HL-60 (cell line): Measurements from ENCODE around the gene HS6ST2.

Source experiments
- DNase-seq, 2 experiments: peaks; one replicate each; pipeline ENCODE4 v3.0.0-alpha.2; 2010 to 2020; ENCODE audit warnings: low read depth in 1 of 2, low spot score in 1 of 2
- H3K27ac ChIP-seq: fragments of 250-450 bp; sonication (Bioruptor Pico); replicated peaks from 2 replicates; pipeline ENCODE4 v1.5.1; 2020; ENCODE audit warnings: mild to moderate bottlenecking, moderate library complexity
- H3K27me3 ChIP-seq: fragments of 250-450 bp; sonication (Bioruptor Pico); 2 replicates; pipeline ENCODE4 v1.5.1; 2021; ENCODE audit warnings: mild to moderate bottlenecking, moderate library complexity; ENCODE audit not compliant: insufficient read depth, poor library complexity, severe bottlenecking
- H3K4me3 ChIP-seq: replicated peaks from 2 replicates; pipeline ENCODE4 v1.5.1; 2011; ENCODE audit warnings: mild to moderate bottlenecking, control low read depth, low read length; ENCODE audit not compliant: insufficient read depth
- CTCF ChIP-seq: IDR thresholded peaks from one replicate; pipeline ENCODE4 v1.5.1; 2011; ENCODE audit warnings: low read length, control low read depth, inconsistent platforms; ENCODE audit not compliant: insufficient read depth
- GABPA ChIP-seq: IDR thresholded peaks from 2 replicates; pipeline ENCODE4 v1.6.1; 2012; ENCODE audit warnings: low read depth
- POLR2AphosphoS5 ChIP-seq: IDR thresholded peaks from 2 replicates; pipeline ENCODE4 v1.6.1; 2012; ENCODE audit warnings: low read depth
- REST ChIP-seq: IDR thresholded peaks from 2 replicates; pipeline ENCODE4 v1.6.1; 2012; ENCODE audit warnings: low read depth; ENCODE audit not compliant: insufficient replicate concordance
- SPI1 ChIP-seq: IDR thresholded peaks from 2 replicates; pipeline ENCODE4 v1.6.1; 2012; ENCODE audit warnings: low read depth, mild to moderate bottlenecking, borderline replicate concordance

Gene HS6ST2

GRCh38 chrX:132807411-132808030, 150.9 kb downstream of the HS6ST2 start:
- Histone ChIP-seq H3K27me3 (no peaks in the 10 kb centered on the region), H3K4me3 (no peak overlapping the region), H3K27ac (no peak overlapping the region)
- TF ChIP-seq GABPA (no peak), REST (no peak), SPI1 (no peak), POLR2AphosphoS5 (no peak), CTCF (no peak)
- DNase-seq, result no peak

- DNase-seq, result no peak
- no peak overlapping the region for H3K4me3 ChIP-seq
- TF ChIP-seq SPI1, result no peak
- H3K27me3 ChIP-seq, result no peaks in the 10 kb centered on the region
- H3K27ac ChIP-seq, result no peak overlapping the region
Measured at GRCh38 chrX:132802033-132802432, 156.4 kb downstream of the HS6ST2 start.

- H3K27me3 ChIP-seq, result no peaks in the 10 kb centered on the region
- DNase-seq, result no peak
- TF ChIP-seq POLR2AphosphoS5 (no peak), SPI1 (no peak), GABPA (no peak), REST (no peak), CTCF (no peak)
Measured at GRCh38 chrX:132795181-132795580, 163.2 kb downstream of the HS6ST2 start.

GRCh38 chrX:132791714-132792113, 166.7 kb downstream of the HS6ST2 start:
- H3K4me3 ChIP-seq, result no peak overlapping the region
- H3K27ac ChIP-seq, result no peak overlapping the region
- H3K27me3 ChIP-seq, result no peaks in the 10 kb centered on the region
- no peak for TF ChIP-seq SPI1
- TF ChIP-seq POLR2AphosphoS5, result no peak
- no peak for TF ChIP-seq GABPA
- TF ChIP-seq CTCF, result no peak
- no peak for TF ChIP-seq REST
- DNase-seq, result no peak

More at GRCh38 chrX:132795181-132795580, 163.2 kb downstream of the HS6ST2 start:
- Histone ChIP-seq H3K27ac (no peak overlapping the region), H3K4me3 (no peak overlapping the region)
